GM23338 (cell line): Measurements from ENCODE around the gene MBOAT1. TPM values are rescaled to one million over a fixed set of nuclear protein-coding genes. Genes with fewer than 3 reads are reported as not detected.

ENCODE experiments used
- ATAC-seq: fragments of 200-7000 bp; cut with Tn5 transposase; 3 replicates; pipeline ENCODE4 v1.9.1; 2020
- DNase-seq: peaks from one replicate; pipeline ENCODE4 v3.0.0-alpha.2; 2015; ENCODE audit warnings: low spot score
- H2AFZ ChIP-seq: fragments of 200-600 bp; sonication (generic); 2 replicates; pipeline ENCODE4 v1.8.0; 2016; ENCODE audit warnings: antibody characterized with exemption, mild to moderate bottlenecking, moderate library complexity
- H3F3A ChIP-seq: fragments of 200-600 bp; sonication (generic); replicated peaks from 2 replicates; pipeline ENCODE4 v1.8.0; 2017; ENCODE audit warnings: antibody characterized with exemption, mixed run types, low read depth
- H3K27ac ChIP-seq: fragments of 200-600 bp; sonication (generic); 2 replicates; pipeline ENCODE4 v1.6.1; 2016; ENCODE audit warnings: low read depth
- H3K27me3 ChIP-seq: fragments of 200-600 bp; sonication (generic); 2 replicates; pipeline ENCODE4 v1.8.0; 2016; ENCODE audit warnings: mild to moderate bottlenecking, mixed run types, moderate library complexity; ENCODE audit not compliant: insufficient read depth
- H3K36me3 ChIP-seq: fragments of 200-600 bp; sonication (generic); 2 replicates; pipeline ENCODE4 v1.8.0; 2016; ENCODE audit warnings: mild to moderate bottlenecking; ENCODE audit not compliant: insufficient read depth
- H3K4me1 ChIP-seq: fragments of 200-600 bp; sonication (generic); 2 replicates; pipeline ENCODE4 v1.8.0; 2016; ENCODE audit warnings: mild to moderate bottlenecking, moderate library complexity; ENCODE audit not compliant: insufficient read depth
- H3K4me2 ChIP-seq: fragments of 200-600 bp; sonication (generic); 2 replicates; pipeline ENCODE4 v1.7.1; 2017; ENCODE audit warnings: mixed run types
- H3K4me3 ChIP-seq: fragments of 200-600 bp; sonication (generic); 2 replicates; pipeline ENCODE4 v1.6.1; 2016; ENCODE audit warnings: mixed run types
- H3K79me2 ChIP-seq: fragments of 200-600 bp; sonication (generic); replicated peaks from 2 replicates; pipeline ENCODE4 v1.8.0; 2017; ENCODE audit warnings: mild to moderate bottlenecking; ENCODE audit not compliant: insufficient read depth
- H3K9me2 ChIP-seq: fragments of 200-600 bp; sonication (generic); 2 replicates; pipeline ENCODE4 v1.8.0; 2017; ENCODE audit not compliant: insufficient read depth
- H4K20me1 ChIP-seq: fragments of 200-600 bp; sonication (generic); replicated peaks from 2 replicates; pipeline ENCODE4 v1.8.0; 2017; ENCODE audit warnings: mild to moderate bottlenecking; ENCODE audit not compliant: insufficient read depth
- H3K27ac Mint-ChIP-seq: 2 replicates; pipeline ENCODE4 v1.8.0; 2020; ENCODE audit warnings: inconsistent platforms, mild to moderate bottlenecking, moderate library complexity, mixed read lengths
- H3K27me3 Mint-ChIP-seq: 3 replicates; pipeline ENCODE4 v1.8.0; 2022; ENCODE audit warnings: low read depth, mild to moderate bottlenecking, moderate library complexity, mixed read lengths, inconsistent platforms; ENCODE audit not compliant: insufficient read depth, poor library complexity
- H3K36me3 Mint-ChIP-seq: 3 replicates; pipeline ENCODE4 v1.8.0; 2021; ENCODE audit warnings: low read depth, mild to moderate bottlenecking, inconsistent platforms, moderate library complexity, mixed read lengths
- H3K4me1 Mint-ChIP-seq: 3 replicates; pipeline ENCODE4 v1.8.0; 2020; ENCODE audit warnings: mild to moderate bottlenecking, inconsistent platforms, mixed read lengths
- H3K4me3 Mint-ChIP-seq: 3 replicates; pipeline ENCODE4 v1.8.0; 2021; ENCODE audit warnings: moderate library complexity, mild to moderate bottlenecking, inconsistent platforms, mixed read lengths
- H3K9me3 Mint-ChIP-seq: 3 replicates; pipeline ENCODE4 v1.8.0; 2020; ENCODE audit warnings: moderate library complexity, mild to moderate bottlenecking, inconsistent platforms, mixed read lengths
- CREB1 ChIP-seq: fragments of 250-450 bp; sonication (Bioruptor Pico); IDR thresholded peaks from 2 replicates; pipeline ENCODE4 v1.5.0; 2020; ENCODE audit warnings: low read depth, mild to moderate bottlenecking, moderate library complexity
- EZH2 ChIP-seq: fragments of 200-600 bp; sonication (generic); IDR thresholded peaks from one replicate; pipeline ENCODE4 v1.8.0; 2017; ENCODE audit warnings: antibody characterized with exemption, mild to moderate bottlenecking, low read depth; ENCODE audit not compliant: unreplicated experiment
- EZH2phosphoT487 ChIP-seq: fragments of 200-600 bp; sonication (generic); IDR thresholded peaks from one replicate; pipeline ENCODE4 v1.8.1; 2018; ENCODE audit warnings: antibody characterized with exemption; ENCODE audit not compliant: unreplicated experiment
- JUNB ChIP-seq: IDR thresholded peaks from one replicate; pipeline ENCODE4 v1.6.1; 2016; ENCODE audit warnings: antibody characterized with exemption; ENCODE audit not compliant: unreplicated experiment
- NANOG ChIP-seq: IDR thresholded peaks from 2 replicates; pipeline ENCODE4 v1.6.1; 2016; ENCODE audit warnings: antibody characterized with exemption, borderline replicate concordance
- POLR2AphosphoS5 ChIP-seq: IDR thresholded peaks from 2 replicates; pipeline ENCODE4 v1.6.1; 2016; ENCODE audit warnings: antibody characterized with exemption, low read depth
- STAT1 ChIP-seq: IDR thresholded peaks from one replicate; pipeline ENCODE4 v1.6.1; 2016; ENCODE audit warnings: antibody characterized with exemption; ENCODE audit not compliant: unreplicated experiment
- ZNF114 ChIP-seq: fragments of 250-450 bp; sonication (Bioruptor Pico); IDR thresholded peaks from 2 replicates; pipeline ENCODE4 v1.5.0; 2020; ENCODE audit warnings: mild to moderate bottlenecking, moderate library complexity
- ZNF331 ChIP-seq: fragments of 250-450 bp; sonication (Bioruptor Pico); IDR thresholded peaks from 2 replicates; pipeline ENCODE4 v1.5.0; 2020; ENCODE audit warnings: low read depth, mild to moderate bottlenecking, moderate library complexity
- polyA plus RNA-seq: library from polyadenylated mRNA; unstranded; fragments of >200 nt; fragmentation: Nextera tagmentation; extraction: Ambion mirVana; gene quantifications from 2 replicates; pipeline ENCODE4 v1.2.1, GENCODE V29; 2016
- total RNA-seq: library from RNA; depleted of rRNA; stranded (reverse); fragments of >200 nt; shearing (Covaris generic); gene quantifications from 2 replicates; pipeline ENCODE4 v1.2.3, GENCODE V29; 2014
- TF ChIP-seq, protein P1 (sequence below): IDR thresholded peaks from 2 replicates; pipeline ENCODE4 v1.6.1; 2016; ENCODE audit warnings: antibody characterized with exemption
- TF ChIP-seq, protein P2 (sequence below): fragments of 250-450 bp; sonication (Bioruptor Pico); IDR thresholded peaks from 2 replicates; pipeline ENCODE4 v1.5.0; 2020; ENCODE audit warnings: mild to moderate bottlenecking, moderate library complexity
- TF ChIP-seq, protein P3 (sequence below): IDR thresholded peaks from one replicate; pipeline ENCODE4 v1.6.1; 2018; ENCODE audit warnings: antibody characterized with exemption; ENCODE audit not compliant: unreplicated experiment
- TF ChIP-seq, protein P4 (sequence below), 2 experiments: fragments of 200-600 bp in 1 of 2; sonication (generic) in 1 of 2; conservative IDR thresholded peaks; 2 replicates each; pipeline versions ENCODE4 v1.5.1 to v1.6.1; 2016 to 2017; ENCODE audit warnings: antibody characterized with exemption in 2 of 2, low read depth in 2 of 2, mild to moderate bottlenecking in 2 of 2, moderate library complexity in 1 of 2

The MBOAT1 gene
- total and polyA plus RNA-seq, 2 experiments from 2014 or later: 3.8 to 18.6 TPM

DNA sequence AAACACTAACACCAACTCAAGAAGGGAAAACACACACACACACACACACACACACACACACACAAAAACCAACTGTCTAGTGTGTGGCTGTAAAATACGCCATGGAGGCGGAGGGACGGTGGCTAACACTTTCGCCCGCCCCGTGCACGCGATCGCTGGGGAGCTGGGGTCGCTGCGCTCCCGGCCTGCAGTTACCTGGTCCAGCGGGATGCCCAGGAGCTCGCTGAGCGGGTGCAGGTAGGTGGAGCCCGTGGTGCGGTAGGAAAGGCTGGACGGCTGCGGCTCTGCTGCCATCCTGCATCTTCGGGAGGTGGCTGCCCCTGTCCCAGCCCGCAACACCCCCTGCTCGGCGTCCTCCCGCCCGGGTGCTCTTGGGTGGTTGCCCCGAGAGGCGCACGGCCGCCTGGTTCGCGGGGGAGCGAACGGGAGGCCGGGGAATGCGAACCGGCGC, 303 bp downstream of the MBOAT1 start:
- Histone ChIP-seq H4K20me1 (no peaks in the 10 kb centered on the region), H3K27ac (0 out of 2 replicates have a peak overlapping the region, but pooled peaks have one; percentile 39), H3K9me2 (no peaks in the 10 kb centered on the region), H3F3A (peaks cover 8% of the 10 kb centered on the region), H3K36me3 (no peaks in the 10 kb centered on the region), H3K4me2 (peak overlapping the region; percentile 90), H3K79me2 (peaks cover 38% of the 10 kb centered on the region), H3K4me3 (peak overlapping the region; percentile 80), H2AFZ (peak overlapping the region; percentile 89), H3K27me3 (peaks cover 5% of the 10 kb centered on the region; the same call in 1 of the 2 replicates), H3K4me1 (peaks cover 32% of the 10 kb centered on the region)
- TF ChIP-seq, protein P1, sequence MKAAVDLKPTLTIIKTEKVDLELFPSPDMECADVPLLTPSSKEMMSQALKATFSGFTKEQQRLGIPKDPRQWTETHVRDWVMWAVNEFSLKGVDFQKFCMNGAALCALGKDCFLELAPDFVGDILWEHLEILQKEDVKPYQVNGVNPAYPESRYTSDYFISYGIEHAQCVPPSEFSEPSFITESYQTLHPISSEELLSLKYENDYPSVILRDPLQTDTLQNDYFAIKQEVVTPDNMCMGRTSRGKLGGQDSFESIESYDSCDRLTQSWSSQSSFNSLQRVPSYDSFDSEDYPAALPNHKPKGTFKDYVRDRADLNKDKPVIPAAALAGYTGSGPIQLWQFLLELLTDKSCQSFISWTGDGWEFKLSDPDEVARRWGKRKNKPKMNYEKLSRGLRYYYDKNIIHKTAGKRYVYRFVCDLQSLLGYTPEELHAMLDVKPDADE: no peak; the same call in 1 of the 2 replicates
- no peak for TF ChIP-seq ZNF331 (CRISPR knock-in tag)
- no peak for TF ChIP-seq NANOG
- no peak for TF ChIP-seq JUNB
- TF ChIP-seq, protein P2, sequence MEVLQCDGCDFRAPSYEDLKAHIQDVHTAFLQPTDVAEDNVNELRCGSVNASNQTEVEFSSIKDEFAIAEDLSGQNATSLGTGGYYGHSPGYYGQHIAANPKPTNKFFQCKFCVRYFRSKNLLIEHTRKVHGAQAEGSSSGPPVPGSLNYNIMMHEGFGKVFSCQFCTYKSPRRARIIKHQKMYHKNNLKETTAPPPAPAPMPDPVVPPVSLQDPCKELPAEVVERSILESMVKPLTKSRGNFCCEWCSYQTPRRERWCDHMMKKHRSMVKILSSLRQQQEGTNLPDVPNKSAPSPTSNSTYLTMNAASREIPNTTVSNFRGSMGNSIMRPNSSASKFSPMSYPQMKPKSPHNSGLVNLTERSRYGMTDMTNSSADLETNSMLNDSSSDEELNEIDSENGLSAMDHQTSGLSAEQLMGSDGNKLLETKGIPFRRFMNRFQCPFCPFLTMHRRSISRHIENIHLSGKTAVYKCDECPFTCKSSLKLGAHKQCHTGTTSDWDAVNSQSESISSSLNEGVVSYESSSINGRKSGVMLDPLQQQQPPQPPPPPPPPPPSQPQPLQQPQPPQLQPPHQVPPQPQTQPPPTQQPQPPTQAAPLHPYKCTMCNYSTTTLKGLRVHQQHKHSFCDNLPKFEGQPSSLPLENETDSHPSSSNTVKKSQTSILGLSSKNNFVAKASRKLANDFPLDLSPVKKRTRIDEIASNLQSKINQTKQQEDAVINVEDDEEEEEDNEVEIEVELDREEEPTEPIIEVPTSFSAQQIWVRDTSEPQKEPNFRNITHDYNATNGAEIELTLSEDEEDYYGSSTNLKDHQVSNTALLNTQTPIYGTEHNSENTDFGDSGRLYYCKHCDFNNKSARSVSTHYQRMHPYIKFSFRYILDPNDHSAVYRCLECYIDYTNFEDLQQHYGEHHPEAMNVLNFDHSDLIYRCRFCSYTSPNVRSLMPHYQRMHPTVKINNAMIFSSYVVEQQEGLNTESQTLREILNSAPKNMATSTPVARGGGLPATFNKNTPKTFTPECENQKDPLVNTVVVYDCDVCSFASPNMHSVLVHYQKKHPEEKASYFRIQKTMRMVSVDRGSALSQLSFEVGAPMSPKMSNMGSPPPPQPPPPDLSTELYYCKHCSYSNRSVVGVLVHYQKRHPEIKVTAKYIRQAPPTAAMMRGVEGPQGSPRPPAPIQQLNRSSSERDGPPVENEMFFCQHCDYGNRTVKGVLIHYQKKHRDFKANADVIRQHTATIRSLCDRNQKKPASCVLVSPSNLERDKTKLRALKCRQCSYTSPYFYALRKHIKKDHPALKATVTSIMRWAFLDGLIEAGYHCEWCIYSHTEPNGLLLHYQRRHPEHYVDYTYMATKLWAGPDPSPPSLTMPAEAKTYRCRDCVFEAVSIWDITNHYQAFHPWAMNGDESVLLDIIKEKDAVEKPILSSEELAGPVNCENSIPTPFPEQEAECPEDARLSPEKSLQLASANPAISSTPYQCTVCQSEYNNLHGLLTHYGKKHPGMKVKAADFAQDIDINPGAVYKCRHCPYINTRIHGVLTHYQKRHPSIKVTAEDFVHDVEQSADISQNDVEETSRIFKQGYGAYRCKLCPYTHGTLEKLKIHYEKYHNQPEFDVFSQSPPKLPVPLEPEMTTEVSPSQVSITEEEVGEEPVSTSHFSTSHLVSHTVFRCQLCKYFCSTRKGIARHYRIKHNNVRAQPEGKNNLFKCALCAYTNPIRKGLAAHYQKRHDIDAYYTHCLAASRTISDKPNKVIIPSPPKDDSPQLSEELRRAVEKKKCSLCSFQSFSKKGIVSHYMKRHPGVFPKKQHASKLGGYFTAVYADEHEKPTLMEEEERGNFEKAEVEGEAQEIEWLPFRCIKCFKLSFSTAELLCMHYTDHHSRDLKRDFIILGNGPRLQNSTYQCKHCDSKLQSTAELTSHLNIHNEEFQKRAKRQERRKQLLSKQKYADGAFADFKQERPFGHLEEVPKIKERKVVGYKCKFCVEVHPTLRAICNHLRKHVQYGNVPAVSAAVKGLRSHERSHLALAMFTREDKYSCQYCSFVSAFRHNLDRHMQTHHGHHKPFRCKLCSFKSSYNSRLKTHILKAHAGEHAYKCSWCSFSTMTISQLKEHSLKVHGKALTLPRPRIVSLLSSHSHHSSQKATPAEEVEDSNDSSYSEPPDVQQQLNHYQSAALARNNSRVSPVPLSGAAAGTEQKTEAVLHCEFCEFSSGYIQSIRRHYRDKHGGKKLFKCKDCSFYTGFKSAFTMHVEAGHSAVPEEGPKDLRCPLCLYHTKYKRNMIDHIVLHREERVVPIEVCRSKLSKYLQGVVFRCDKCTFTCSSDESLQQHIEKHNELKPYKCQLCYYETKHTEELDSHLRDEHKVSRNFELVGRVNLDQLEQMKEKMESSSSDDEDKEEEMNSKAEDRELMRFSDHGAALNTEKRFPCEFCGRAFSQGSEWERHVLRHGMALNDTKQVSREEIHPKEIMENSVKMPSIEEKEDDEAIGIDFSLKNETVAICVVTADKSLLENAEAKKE (CRISPR knock-in tag): no peak
- TF ChIP-seq EZH2: no peak
- TF ChIP-seq, protein P3, sequence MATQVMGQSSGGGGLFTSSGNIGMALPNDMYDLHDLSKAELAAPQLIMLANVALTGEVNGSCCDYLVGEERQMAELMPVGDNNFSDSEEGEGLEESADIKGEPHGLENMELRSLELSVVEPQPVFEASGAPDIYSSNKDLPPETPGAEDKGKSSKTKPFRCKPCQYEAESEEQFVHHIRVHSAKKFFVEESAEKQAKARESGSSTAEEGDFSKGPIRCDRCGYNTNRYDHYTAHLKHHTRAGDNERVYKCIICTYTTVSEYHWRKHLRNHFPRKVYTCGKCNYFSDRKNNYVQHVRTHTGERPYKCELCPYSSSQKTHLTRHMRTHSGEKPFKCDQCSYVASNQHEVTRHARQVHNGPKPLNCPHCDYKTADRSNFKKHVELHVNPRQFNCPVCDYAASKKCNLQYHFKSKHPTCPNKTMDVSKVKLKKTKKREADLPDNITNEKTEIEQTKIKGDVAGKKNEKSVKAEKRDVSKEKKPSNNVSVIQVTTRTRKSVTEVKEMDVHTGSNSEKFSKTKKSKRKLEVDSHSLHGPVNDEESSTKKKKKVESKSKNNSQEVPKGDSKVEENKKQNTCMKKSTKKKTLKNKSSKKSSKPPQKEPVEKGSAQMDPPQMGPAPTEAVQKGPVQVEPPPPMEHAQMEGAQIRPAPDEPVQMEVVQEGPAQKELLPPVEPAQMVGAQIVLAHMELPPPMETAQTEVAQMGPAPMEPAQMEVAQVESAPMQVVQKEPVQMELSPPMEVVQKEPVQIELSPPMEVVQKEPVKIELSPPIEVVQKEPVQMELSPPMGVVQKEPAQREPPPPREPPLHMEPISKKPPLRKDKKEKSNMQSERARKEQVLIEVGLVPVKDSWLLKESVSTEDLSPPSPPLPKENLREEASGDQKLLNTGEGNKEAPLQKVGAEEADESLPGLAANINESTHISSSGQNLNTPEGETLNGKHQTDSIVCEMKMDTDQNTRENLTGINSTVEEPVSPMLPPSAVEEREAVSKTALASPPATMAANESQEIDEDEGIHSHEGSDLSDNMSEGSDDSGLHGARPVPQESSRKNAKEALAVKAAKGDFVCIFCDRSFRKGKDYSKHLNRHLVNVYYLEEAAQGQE: no peak
- no peak for TF ChIP-seq ZNF114 (CRISPR knock-in tag)
- TF ChIP-seq CREB1 (CRISPR knock-in tag): no peak
- TF ChIP-seq POLR2AphosphoS5: no peak
- TF ChIP-seq STAT1: no peak
- no peak for TF ChIP-seq EZH2phosphoT487
- TF ChIP-seq, protein P4, sequence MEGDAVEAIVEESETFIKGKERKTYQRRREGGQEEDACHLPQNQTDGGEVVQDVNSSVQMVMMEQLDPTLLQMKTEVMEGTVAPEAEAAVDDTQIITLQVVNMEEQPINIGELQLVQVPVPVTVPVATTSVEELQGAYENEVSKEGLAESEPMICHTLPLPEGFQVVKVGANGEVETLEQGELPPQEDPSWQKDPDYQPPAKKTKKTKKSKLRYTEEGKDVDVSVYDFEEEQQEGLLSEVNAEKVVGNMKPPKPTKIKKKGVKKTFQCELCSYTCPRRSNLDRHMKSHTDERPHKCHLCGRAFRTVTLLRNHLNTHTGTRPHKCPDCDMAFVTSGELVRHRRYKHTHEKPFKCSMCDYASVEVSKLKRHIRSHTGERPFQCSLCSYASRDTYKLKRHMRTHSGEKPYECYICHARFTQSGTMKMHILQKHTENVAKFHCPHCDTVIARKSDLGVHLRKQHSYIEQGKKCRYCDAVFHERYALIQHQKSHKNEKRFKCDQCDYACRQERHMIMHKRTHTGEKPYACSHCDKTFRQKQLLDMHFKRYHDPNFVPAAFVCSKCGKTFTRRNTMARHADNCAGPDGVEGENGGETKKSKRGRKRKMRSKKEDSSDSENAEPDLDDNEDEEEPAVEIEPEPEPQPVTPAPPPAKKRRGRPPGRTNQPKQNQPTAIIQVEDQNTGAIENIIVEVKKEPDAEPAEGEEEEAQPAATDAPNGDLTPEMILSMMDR (conservative IDR thresholded peaks at IDR 0.05; ENCODE audit: low read depth in 2 of 2): no peak
- DNase-seq: peak; percentile 73
- peak; percentile 70 for ATAC-seq
- Mint-ChIP-seq H3K4me3 (peak overlapping the region; percentile 89), H3K27ac (no peak overlapping the region), H3K4me1 (peaks cover 27% of the 10 kb centered on the region), H3K27me3 (peaks cover 9% of the 10 kb centered on the region), H3K36me3 (no peaks in the 10 kb centered on the region; the same call in 2 of the 3 replicates), H3K9me3 (no peaks in the 10 kb centered on the region)
